Fibroblast of peridontal ligament (primary cell): ENCODE measurements around the gene CDCA4.
A peak's percentile ranks its signal among the peaks of the same experiment; 100 is the strongest.
"Not testable (repeated sequence)": the region's sequence is repeated elsewhere in the genome, so short reads cannot be mapped to it uniquely, and the experiment has no call there.

ENCODE experiments used
- DNase-seq: peaks from one replicate; pipeline ENCODE4 v3.0.0-alpha.2; 2010; ENCODE audit errors: extremely low read depth

The CDCA4 gene

GRCh38 chr14:105034315-105035039 lies 13.6 kb upstream of the CDCA4 start:
- no peak for DNase-seq

DNA sequence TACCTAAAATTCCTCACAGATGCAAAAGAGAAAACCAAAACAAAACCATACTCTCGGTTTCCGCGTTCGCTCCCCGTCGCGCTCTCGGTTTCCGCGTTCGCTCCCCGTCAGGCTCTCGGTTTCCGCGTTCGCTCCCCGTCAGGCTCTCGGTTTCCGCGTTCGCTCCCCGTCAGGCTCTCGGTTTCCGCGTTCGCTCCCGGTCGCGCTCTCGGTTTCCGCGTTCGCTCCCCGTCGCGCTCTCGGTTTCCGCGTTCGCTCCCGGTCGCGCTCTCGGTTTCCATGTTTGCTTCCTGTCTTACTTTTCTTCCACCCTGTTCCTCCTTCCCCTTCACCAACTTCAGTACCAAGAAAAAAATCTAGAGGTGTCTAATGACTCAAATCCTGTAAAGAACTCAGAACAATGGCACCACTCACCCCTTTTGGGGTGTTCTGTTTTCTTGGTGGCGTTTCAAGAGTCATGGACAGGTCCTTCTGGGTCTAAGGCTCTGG lies 12.6 kb upstream of the CDCA4 start:
- not testable (repeated sequence) for DNase-seq

DNA sequence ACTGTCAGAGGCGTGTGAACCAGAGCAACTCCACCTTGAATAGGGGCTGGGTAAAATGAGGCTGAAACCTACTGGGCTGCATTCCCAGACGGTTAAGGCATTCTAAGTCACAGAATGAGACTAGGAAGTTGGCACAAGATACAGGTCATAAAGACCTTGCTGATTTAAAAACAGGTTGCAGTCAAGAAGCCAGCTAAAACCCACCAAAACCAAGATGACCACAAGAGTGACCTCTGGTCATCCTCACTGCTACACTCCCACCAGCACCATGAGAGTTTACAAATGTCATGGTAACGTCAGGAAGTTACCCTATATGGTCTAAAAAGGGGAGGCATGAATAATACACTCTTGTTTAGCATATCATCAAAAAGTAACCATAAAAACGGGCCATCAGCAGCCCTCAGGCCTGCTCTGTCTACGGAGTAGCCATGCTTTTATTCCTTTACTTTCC lies 11.6 kb upstream of the CDCA4 start:
- DNase-seq: not testable (repeated sequence)

DNA sequence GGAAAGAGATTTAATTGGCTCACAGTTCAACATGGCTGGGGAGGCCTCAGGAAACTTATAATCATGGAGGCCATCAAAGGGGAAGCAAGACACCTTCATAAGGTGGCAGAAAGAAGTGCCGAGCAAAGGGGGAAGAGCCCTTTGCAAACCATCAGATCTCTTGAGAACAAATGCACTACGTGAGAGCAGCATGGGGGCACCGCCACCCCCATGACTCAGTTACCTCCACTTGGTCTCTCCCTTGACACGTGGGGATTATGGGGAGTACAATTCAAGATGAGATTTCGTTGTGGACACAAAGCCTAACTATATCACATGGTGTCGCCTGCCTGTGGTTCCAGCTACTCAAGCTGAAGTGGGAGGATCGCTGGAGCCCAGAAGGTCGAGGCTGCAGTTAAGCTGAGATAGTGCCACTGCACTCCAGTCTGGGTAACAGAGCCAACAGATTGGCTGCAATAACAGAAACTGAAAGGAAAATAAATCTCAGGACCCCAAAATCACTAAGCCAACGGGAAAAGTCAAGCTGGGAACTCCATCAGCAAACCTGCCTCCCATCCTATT lies 10.0 kb upstream of the CDCA4 start:
- no peak for DNase-seq

DNA sequence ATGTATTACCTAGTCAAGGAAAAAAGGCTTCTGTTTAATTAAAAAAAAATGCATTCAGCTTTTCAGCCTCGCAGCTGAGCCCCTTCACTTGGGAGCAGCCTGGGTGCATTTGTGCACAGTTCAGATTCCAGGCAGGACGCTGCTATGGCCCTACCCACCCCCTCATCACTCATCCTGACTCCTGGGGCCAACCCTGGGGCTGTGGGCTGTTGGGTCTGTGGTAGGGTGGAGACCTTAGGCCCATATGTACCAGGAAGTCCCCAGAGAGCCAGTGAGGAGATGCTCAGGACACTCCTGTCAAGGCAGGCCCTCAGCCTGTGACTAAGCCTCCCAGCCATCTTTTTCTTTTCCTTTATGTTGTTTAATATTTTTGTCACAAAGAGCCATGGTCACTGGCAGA lies 9.3 kb upstream of the CDCA4 start:
- DNase-seq: no peak

GRCh38 chr14:105029402-105029801 lies 8.5 kb upstream of the CDCA4 start:
- no peak for DNase-seq

GRCh38 chr14:105028251-105028927 lies 7.5 kb upstream of the CDCA4 start:
- no peak for DNase-seq

DNA sequence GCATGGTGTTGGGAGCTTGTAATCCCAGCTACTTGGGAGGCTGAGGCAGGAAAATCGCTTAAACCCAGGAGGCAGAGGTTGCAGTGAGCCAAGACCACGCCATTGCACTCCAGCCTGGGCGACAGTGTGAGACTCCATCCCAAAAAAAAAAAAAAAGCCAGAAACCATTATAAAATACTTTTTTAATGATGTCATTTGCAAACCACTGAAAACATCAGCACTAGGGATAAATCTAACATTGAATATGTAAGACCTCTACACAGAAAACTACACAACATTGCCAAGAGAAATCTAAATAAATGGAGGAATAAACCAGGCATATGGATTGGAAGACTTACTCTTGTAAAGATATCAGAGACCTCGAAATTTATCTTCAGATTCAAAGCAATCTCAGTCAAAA lies 6.8 kb upstream of the CDCA4 start:
- DNase-seq: not testable (repeated sequence)

DNA sequence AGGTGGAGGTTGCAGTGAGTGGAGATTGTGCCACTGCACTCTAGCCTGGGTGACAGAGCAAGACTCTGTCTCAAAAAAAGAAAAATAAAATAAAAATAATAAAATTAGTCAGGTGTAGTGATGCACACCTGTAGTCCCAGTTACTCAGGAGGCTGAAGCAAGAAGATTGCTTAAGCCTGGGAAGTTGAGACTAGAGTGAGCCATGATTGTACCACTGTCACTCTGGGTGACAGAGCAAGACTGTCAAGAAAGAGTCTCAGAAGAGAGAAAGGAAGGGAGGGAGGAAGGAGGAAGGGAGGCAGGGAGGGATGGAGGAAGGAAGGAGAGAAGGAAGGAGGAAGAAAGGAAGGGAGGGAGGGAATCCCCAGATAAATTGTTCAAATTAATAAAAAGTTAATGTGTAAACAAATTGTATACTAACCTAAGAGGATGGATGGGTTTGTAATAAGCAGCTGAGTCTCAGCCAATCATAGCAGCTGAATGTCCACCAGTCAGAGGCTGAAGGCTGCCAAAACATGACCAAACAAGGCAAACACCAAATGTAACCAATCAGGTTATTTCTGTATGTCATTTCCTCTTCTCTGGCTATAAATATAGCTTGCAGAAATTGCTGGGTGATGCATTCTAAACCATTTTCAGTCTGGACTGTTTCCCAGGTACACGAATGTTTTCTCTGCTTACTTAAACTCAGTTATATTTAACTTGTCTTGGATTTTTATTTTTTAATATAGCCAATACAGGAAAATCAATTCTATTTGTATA lies 6.1 kb upstream of the CDCA4 start:
- peak; percentile 74 for DNase-seq

GRCh38 chr14:105026033-105026785 lies 5.3 kb upstream of the CDCA4 start:
- peak; percentile 38 for DNase-seq

- DNase-seq: no peak
Observed at GRCh38 chr14:105025429-105025828, 4.5 kb upstream of the CDCA4 start.

DNA sequence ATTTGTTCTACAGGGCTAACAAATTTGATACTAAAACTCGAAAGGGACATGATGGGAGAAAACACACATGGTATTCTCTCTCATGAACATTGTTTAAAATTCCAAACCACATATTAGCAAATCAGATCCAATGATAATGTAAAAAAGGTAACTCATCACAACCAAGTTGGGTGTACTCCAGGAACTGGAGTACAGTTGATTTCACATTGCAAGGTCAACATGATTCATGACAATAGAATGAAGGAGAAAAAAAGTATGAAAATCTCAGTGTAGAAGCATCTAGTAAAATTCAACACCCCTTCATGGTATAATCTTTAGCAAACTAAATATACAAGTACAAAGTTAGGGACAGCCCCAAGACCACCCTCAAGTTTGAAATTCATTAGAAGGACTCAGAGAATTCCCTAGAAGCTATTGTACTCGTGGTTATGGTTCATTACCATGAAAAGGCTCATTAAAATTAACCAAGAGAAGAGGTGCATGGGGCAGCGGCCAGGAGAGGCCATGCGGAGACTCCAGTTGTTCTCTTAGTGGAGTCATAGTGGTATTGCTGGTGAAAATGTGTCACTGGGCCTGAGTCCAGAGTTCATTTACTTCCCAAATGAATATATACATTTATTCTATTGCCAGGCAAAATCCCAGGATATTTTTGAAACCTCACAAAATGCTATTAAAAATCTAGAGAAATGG lies 3.1 kb upstream of the CDCA4 start:
- DNase-seq: peak; percentile 58

DNA sequence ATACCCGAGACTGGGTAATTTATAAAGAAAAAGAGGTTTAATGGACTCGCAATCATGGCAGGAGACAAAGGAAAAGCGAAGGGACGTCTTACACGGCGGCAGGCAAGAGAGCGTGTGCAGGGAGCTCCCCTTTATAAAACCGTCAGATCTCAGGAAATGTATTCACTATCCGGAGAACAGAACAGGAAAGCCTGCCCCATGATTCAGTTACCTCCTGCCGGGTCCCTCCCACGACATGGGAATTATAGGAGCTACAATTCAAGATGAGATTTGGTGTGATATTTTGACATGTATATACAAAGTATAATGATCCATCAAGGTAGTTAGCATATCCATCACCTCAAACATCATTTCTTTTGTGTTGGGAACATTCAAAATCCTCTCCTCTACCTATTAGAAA lies 2.3 kb upstream of the CDCA4 start:
- DNase-seq: no peak

- DNase-seq: no peak
Observed at GRCh38 chr14:105022276-105022670, 1.4 kb upstream of the CDCA4 start.

GRCh38 chr14:105021656-105022275 lies 883 bp upstream of the CDCA4 start:
- no peak for DNase-seq

GRCh38 chr14:105019861-105020814 lies 745 bp downstream of the CDCA4 start:
- DNase-seq: no peak

- no peak for DNase-seq
Observed at GRCh38 chr14:105018414-105018813, 2.5 kb downstream of the CDCA4 start.

DNA sequence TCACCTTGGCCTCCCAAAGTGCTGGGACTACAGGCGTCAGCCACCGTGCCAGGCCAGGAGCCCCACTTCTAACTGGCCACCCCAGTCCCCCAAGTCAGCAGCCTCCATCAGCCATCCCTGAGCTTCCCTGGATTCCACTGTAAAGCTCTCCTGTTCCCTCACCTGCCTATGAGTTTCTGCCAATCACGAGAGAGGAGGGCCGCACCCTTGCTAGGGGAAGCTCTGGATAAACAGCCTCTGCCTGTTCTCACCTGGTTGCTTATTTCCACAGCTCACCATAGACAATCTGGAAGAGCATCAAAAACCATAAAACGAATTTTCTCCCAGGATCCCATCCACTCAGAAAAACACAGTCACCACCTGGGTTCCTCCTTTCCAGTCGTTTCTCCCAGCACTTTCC lies 5.0 kb downstream of the CDCA4 start:
- DNase-seq: no peak

- DNase-seq: no peak
Observed at GRCh38 chr14:105015242-105015641, 5.6 kb downstream of the CDCA4 start.
